Panc1 (cell line): ENCODE results near the gene CNPY2.

Experiments
- POLR2AphosphoS5 ChIP-seq: IDR thresholded peaks from 2 replicates; pipeline ENCODE4 v1.6.1; 2012; ENCODE audit warnings: mild to moderate bottlenecking, low read depth, low read length, moderate library complexity
- TF ChIP-seq, protein P1 (sequence below): fragments of 450-650 bp; IDR thresholded peaks from 2 replicates; pipeline ENCODE4 v1.5.1; 2017; ENCODE audit warnings: mild to moderate bottlenecking
- TF ChIP-seq, protein P2 (sequence below), 2 experiments: IDR thresholded peaks; 2 replicates each; pipeline ENCODE4 v1.6.1; 2011 to 2012; ENCODE audit warnings: low read depth in 2 of 2, control low read depth in 1 of 2, low read length in 1 of 2, mild to moderate bottlenecking in 1 of 2, moderate library complexity in 1 of 2; ENCODE audit not compliant: insufficient read depth in 1 of 2

DNA sequence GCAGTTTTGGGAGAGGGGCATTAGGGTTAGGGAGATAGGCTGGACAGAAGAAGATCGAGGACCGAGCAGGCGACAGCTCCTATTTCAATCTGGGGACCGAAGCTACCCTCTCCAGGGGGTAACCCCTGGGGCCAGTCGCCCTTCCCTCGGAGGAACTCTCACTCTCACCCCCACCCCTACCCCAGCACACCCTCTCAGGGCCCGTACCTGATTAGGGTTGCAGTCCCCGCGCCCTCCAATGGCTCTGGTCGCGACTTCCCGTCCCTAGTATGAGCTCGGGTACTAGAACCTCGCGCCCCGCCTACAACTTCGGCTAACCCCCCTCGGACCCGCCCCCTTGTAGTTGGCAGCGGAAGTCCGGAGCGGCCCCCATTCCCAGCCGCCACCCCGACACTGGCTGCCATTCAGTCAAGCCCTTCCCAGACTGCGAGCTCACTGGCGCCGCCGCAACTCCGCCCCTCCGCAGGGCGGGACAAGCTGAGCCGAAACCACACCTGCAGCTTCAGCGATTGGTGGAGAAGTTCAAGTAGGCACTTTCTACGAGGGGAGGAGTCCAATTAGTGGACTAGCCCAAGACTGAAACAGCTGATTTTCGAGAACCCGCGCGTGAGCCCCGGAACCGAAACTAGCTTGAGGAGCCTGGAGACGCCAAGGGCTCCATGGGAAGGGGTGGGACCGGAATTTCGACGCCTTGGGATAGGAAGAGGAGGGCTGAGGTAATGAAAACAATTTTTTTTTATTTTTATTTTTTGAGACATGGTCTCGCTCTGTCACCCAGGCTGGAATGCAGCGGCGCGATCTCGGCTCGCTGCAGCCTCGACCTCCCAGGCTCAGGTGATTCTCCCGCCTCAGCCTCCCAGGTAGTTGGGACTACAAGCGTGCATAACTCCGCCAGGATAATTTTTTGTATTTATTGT lies 44.3 kb upstream of the CNPY2 start, which contains the start of gene STAT2:
- TF ChIP-seq, protein P1, sequence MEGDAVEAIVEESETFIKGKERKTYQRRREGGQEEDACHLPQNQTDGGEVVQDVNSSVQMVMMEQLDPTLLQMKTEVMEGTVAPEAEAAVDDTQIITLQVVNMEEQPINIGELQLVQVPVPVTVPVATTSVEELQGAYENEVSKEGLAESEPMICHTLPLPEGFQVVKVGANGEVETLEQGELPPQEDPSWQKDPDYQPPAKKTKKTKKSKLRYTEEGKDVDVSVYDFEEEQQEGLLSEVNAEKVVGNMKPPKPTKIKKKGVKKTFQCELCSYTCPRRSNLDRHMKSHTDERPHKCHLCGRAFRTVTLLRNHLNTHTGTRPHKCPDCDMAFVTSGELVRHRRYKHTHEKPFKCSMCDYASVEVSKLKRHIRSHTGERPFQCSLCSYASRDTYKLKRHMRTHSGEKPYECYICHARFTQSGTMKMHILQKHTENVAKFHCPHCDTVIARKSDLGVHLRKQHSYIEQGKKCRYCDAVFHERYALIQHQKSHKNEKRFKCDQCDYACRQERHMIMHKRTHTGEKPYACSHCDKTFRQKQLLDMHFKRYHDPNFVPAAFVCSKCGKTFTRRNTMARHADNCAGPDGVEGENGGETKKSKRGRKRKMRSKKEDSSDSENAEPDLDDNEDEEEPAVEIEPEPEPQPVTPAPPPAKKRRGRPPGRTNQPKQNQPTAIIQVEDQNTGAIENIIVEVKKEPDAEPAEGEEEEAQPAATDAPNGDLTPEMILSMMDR = no peak
- peak; percentile 73 for TF ChIP-seq POLR2AphosphoS5
- TF ChIP-seq, protein P2, sequence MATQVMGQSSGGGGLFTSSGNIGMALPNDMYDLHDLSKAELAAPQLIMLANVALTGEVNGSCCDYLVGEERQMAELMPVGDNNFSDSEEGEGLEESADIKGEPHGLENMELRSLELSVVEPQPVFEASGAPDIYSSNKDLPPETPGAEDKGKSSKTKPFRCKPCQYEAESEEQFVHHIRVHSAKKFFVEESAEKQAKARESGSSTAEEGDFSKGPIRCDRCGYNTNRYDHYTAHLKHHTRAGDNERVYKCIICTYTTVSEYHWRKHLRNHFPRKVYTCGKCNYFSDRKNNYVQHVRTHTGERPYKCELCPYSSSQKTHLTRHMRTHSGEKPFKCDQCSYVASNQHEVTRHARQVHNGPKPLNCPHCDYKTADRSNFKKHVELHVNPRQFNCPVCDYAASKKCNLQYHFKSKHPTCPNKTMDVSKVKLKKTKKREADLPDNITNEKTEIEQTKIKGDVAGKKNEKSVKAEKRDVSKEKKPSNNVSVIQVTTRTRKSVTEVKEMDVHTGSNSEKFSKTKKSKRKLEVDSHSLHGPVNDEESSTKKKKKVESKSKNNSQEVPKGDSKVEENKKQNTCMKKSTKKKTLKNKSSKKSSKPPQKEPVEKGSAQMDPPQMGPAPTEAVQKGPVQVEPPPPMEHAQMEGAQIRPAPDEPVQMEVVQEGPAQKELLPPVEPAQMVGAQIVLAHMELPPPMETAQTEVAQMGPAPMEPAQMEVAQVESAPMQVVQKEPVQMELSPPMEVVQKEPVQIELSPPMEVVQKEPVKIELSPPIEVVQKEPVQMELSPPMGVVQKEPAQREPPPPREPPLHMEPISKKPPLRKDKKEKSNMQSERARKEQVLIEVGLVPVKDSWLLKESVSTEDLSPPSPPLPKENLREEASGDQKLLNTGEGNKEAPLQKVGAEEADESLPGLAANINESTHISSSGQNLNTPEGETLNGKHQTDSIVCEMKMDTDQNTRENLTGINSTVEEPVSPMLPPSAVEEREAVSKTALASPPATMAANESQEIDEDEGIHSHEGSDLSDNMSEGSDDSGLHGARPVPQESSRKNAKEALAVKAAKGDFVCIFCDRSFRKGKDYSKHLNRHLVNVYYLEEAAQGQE (IDR thresholded peaks at IDR 0.05; ENCODE audit: insufficient read depth in 1 of 2, low read depth in 2 of 2, low read length in 1 of 2) = no peak; a peak in 1 of 4 replicates
